ENCODE data around the gene ACSL1. TPM values are rescaled to one million over a fixed set of nuclear protein-coding genes. Genes with fewer than 3 reads are reported as not detected.
A peak's percentile ranks its signal among the peaks of the same experiment; 100 is the strongest.

The ACSL1 gene
- total and polyA plus RNA-seq, 8 donors = 18.5 to 270 (median 26.4) TPM

DNA sequence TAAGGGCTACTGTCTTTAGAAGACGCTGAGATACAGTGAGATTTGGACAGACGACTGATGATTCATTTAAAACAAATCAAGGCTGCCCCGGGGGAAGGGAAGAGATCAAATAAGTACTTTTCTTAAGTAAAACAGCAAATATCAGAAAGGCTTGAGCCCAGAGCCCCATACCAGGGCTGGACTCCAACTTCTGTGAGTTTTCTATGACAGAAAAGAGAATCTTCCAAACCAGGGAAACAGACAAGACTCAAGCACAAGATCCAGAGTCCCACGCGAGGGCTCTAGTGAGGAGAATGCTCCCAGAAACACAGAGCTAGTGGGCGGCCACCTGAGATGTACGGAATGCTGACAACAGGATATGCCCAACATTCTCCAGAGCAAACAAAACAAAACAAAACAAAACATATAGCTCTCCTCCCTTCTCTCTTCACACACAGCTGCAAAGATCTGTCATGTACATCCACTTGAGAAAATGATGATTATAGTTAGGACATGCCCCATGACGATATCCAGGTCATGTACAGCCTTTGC is 13.1 kb downstream of the ACSL1 start:
- H3K27ac ChIP-seq = peak overlapping the region; percentile 75 to 87
- no peaks in the 10 kb centered on the region for H3K9me3 ChIP-seq
- peaks cover 28 to 96% of the 10 kb centered on the region in 2 donors for H3K4me1 ChIP-seq
- intact Hi-C loops (cut with DNase I) = no loop called here
- peak overlapping the region in 1 of 2 donors; percentile 33 for H3K4me3 ChIP-seq
- no peaks in the 10 kb centered on the region for H3K36me3 ChIP-seq
- H3K27me3 ChIP-seq = no peaks in the 10 kb centered on the region
- no peak for DNase-seq
- no peak for ATAC-seq
- TF ChIP-seq, protein P1, sequence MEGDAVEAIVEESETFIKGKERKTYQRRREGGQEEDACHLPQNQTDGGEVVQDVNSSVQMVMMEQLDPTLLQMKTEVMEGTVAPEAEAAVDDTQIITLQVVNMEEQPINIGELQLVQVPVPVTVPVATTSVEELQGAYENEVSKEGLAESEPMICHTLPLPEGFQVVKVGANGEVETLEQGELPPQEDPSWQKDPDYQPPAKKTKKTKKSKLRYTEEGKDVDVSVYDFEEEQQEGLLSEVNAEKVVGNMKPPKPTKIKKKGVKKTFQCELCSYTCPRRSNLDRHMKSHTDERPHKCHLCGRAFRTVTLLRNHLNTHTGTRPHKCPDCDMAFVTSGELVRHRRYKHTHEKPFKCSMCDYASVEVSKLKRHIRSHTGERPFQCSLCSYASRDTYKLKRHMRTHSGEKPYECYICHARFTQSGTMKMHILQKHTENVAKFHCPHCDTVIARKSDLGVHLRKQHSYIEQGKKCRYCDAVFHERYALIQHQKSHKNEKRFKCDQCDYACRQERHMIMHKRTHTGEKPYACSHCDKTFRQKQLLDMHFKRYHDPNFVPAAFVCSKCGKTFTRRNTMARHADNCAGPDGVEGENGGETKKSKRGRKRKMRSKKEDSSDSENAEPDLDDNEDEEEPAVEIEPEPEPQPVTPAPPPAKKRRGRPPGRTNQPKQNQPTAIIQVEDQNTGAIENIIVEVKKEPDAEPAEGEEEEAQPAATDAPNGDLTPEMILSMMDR (IDR thresholded peaks at IDR 0.05) = no peak

DNA sequence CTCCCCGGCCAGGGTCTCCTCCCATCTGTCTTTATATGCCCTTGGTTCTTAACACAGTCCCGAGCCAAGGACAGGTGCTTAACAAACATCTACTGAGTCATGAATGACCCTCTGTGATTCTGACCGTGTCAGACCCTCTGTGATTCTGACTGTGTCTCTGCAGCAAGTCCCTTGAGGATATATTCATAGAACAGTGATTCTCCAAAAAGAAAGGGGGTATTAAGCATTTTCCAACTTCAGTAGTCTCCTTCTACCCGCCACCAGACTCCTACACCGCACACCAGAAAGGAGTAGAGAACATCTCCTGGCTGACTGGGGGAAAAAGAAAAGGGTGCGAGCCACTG is 13.6 kb downstream of the ACSL1 start:
- no peak for DNase-seq
- ATAC-seq = no peak
- Histone ChIP-seq H3K36me3 (no peaks in the 10 kb centered on the region), H3K4me1 (peaks cover 28 to 96% of the 10 kb centered on the region in 2 donors), H3K27me3 (no peaks in the 10 kb centered on the region), H3K4me3 (peak overlapping the region in 1 of 2 donors; percentile 33), H3K9me3 (no peaks in the 10 kb centered on the region), H3K27ac (peak overlapping the region; percentile 75 to 87)
- intact Hi-C loops (cut with DNase I) = no loop called here
- TF ChIP-seq, protein P1 (IDR thresholded peaks at IDR 0.05) = no peak

DNA sequence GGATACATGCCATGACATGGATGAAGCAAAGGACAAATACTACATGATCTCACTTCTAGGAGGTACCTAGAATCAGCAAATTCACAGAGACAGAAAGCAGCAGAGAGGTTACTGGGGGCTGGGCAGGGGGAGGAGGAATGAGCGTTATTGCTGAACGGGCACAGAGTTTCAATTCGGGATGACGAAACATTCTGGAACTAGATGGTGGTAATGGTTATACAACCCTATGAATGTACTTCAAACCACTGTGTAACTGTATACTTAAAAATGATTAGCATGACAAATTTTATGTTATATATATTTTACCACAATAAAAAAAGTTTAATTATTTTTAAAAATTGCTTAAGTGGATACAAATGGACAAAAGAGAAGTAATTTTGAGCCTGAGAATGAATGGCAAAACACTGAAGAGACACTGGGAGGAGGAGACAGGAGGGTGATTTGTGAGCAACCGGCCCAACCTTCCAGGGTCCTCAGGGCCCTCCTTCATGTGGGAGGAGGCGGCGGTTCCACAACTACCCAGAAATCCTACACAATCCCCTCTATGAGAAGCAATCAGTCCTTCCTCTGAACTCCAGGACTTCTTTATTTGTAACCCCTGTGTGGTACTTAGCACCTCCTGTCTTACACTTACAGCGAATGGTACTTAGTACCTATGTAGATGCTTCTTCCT is 14.1 kb downstream of the ACSL1 start:
- TF ChIP-seq, protein P1 (IDR thresholded peaks at IDR 0.05) = no peak
- Histone ChIP-seq H3K27ac (peak overlapping the region; percentile 75 to 87), H3K4me1 (peaks cover 28 to 98% of the 10 kb centered on the region in 2 donors), H3K27me3 (no peaks in the 10 kb centered on the region), H3K9me3 (no peaks in the 10 kb centered on the region), H3K4me3 (peak overlapping the region in 1 of 2 donors; percentile 33), H3K36me3 (no peaks in the 10 kb centered on the region)
- DNase-seq (peak in 1 of 4 donors; percentile 65), ATAC-seq (peak; percentile 2)
- intact Hi-C loops (cut with DNase I) = no loop called here

DNA sequence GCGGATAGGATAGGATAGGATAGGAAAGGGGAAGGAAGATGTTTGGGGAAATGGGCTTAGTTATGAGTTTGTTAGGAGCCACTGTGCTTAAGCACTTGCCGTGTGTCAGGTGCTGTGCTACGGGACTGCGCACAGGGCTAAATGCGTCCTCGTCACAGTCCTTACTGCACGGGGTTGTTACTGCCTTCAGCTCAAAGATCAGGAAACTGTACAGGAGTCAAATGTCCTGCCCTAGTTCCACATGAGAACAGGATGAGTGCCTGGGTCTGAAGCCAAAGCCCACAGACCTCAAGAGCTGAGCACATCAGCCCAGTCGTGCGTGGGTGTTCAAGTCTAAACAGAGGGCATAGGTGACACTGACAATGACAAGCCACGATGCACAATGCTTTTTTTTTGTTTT is 15.0 kb downstream of the ACSL1 start:
- Histone ChIP-seq H3K4me3 (peak overlapping the region in 1 of 2 donors; percentile 14), H3K4me1 (peaks cover 28 to 98% of the 10 kb centered on the region in 2 donors), H3K36me3 (no peaks in the 10 kb centered on the region), H3K27ac (peak overlapping the region in 1 of 2 donors; percentile 87), H3K9me3 (no peaks in the 10 kb centered on the region), H3K27me3 (no peaks in the 10 kb centered on the region)
- ATAC-seq (no peak), DNase-seq (no peak)
- TF ChIP-seq, protein P1 (IDR thresholded peaks at IDR 0.05) = no peak
- intact Hi-C loops (cut with DNase I) = no loop called here

DNA sequence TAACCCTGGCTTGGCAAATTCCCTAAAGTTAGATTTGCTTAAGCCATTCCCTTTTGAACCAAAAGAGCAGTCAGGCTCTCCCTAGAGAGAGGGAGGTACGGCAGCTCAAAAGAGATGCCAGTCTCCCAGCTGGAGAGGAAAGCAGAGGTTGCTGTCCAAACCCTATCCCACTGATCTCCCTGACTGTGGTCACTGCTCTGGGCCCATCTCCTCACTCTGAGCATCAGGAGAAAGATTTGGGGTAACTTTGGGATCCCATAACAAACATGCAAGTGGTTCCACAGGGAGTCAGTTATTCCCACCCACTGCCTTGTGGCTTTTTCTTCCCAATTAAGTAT is 17.1 kb downstream of the ACSL1 start:
- peaks cover 23 to 96% of the 10 kb centered on the region in 2 donors for H3K4me1 ChIP-seq
- ATAC-seq = no peak
- H3K27ac ChIP-seq = peak overlapping the region; percentile 27 to 53

More for the DNA sequence above, 17.1 kb downstream of the ACSL1 start:
- Histone ChIP-seq H3K9me3 (no peaks in the 10 kb centered on the region), H3K4me3 (no peak overlapping the region), H3K36me3 (peaks cover 0 to 1% of the 10 kb centered on the region in 2 donors), H3K27me3 (no peaks in the 10 kb centered on the region)
- intact Hi-C loops (cut with DNase I) = no loop called here
- TF ChIP-seq, protein P1 (IDR thresholded peaks at IDR 0.05) = no peak
- DNase-seq = no peak
